HG02852 (cell line): ENCODE results near the gene PDE9A.

Experiments used
- ATAC-seq: cut with Tn5 transposase; IDR thresholded peaks from one replicate; pipeline ENCODE4 v1.9.1; 2021; ENCODE audit warnings: mild to moderate bottlenecking, moderate library complexity; ENCODE audit not compliant: unreplicated experiment

Gene PDE9A

GRCh38 chr21:42753804-42754203 is 100.4 kb downstream of the PDE9A start:
- ATAC-seq = no peak

- no peak for ATAC-seq
Observed at GRCh38 chr21:42754270-42754933, 101.0 kb downstream of the PDE9A start.

DNA sequence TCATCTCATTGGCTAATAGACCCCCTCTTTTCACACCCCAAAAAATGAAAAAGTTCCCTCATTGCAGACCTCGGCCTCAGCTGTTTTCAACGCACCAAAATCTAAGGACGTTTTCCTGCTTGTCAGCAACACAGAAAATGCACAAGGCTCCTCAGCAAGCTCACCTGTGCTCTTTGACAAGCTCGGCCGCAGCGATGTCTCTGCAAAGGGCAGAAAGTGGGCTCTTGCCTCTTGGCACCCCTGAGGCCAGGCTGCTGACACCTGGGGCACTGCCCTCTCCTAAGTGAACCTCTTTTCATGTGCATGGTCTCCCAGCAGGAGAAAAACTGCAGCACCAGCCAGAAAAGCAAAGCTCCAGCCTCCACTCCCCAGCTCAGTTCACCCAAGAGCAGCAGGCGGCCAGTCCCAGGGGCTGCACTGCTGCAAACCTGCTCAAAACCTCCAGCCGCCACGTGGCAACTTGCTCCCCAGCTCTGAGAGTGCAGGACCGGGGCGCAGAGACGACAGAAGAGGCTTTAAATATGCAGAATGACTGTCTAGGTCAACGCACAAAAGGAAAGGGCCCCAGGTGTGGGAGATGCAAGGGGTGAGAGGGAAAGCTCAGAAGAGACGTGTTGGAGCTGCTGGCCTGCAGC is 101.7 kb downstream of the PDE9A start:
- no peak for ATAC-seq

DNA sequence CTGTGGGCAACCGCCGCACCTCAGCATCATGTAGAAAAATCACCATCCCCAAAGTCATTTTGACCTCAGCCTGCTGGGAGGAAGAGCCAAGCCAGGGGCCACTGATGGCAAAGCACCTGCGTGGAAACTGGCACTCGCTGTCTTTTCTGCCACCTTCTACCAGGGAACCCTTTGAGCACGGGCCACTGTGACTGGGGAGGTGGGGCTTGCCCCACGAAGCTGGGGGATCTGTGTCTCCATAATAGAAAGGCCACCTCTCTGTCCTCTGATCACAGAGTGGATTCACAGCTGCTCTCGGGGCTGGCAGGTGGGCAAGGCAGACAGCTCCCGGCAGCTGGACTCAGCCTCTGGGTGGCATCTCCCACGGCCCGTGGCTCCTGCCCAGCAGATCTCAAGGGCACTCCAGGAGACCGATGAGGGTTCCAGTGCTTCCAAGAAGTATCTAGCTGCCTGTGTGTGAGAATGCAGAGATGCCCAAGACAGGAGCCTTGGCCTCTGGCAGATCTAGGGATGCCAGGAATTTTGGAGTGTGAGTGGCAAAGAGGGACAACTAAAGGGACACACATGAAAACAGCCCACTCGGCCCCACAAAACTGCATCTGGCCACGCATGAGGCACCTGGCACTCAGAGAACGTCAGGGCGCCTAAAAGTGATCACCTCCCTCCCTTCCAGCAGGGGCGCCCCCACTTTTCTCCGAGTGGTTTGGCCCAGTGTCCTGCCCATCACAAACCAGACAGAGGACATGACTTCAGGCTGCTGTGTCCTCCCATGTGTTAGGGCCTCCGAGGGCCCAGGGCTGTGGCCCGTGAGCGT is 102.6 kb downstream of the PDE9A start:
- no peak for ATAC-seq

DNA sequence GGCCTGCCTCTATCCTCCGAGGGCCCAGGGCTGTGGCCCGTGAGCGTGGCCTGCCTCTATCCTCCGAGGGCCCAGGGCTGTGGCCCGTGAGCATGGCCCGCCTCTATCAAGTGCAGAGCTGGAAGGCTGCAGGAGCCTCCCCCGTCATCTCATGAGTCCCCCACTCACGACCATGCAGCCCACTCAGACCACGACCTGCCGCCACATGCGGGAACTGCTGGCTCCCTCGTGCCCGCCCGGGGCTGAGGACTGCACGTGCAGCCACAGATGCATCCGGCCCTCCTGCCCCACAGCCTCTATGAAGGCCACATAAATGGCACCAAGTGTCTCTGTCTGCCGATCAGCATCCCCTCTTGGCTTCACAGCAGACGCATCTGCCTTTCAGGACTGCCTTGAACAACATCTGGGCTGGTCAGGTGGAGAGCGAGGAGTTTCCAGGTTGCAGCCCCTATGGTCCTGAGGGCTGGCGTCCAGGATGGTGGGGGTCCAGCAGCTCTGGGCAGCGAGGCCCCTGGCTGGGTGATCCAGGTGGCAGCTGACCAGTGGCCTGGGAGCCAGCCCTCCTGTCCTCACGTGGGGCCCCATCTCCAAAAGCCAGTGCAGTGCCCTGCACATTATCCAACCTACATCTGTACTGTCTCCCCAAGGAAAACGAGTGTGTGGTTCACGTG is 103.3 kb downstream of the PDE9A start:
- ATAC-seq = no peak

DNA sequence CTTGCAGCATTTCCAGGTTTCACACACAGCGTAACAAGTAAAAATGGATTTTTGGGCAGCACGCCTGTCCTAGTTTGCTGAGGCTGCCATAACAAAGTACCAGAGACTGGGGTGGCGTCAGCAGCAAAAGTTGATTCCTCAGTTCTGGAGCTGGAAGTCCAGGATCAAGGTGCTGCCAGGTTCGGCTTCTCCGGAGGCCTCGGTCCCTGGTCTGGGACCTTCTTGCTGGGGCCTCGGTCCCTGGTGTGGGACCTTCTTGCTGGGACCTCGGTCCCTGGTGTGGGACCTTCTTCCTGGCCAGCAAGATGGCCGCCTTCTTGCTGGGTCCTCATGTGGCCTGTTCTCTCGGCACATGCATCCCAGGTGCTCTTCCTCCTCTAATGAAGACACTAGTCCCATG is 104.0 kb downstream of the PDE9A start:
- ATAC-seq = no peak

GRCh38 chr21:42757826-42758655 is 104.6 kb downstream of the PDE9A start:
- ATAC-seq = no peak

- ATAC-seq = no peak
Observed at GRCh38 chr21:42758721-42759593, 105.5 kb downstream of the PDE9A start.

DNA sequence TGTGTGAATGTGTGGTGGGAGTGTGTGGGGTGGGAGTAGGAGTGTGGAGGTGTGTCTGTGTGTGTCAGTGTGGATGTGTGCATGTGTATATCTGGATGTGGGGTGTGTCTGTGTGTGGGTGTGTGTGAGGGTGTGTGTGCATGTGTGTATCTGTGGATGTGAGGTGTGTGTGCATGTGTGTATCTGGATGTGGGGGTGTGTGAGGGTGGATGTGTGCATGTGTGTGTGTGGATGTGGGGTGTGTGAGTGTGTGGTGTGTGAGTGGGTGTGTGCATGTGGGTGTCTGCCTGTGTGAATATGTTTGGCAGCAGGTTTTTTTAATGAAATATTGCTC is 106.1 kb downstream of the PDE9A start:
- ATAC-seq = no peak

- no peak for ATAC-seq
Observed at GRCh38 chr21:42760361-42760950, 107.0 kb downstream of the PDE9A start.

DNA sequence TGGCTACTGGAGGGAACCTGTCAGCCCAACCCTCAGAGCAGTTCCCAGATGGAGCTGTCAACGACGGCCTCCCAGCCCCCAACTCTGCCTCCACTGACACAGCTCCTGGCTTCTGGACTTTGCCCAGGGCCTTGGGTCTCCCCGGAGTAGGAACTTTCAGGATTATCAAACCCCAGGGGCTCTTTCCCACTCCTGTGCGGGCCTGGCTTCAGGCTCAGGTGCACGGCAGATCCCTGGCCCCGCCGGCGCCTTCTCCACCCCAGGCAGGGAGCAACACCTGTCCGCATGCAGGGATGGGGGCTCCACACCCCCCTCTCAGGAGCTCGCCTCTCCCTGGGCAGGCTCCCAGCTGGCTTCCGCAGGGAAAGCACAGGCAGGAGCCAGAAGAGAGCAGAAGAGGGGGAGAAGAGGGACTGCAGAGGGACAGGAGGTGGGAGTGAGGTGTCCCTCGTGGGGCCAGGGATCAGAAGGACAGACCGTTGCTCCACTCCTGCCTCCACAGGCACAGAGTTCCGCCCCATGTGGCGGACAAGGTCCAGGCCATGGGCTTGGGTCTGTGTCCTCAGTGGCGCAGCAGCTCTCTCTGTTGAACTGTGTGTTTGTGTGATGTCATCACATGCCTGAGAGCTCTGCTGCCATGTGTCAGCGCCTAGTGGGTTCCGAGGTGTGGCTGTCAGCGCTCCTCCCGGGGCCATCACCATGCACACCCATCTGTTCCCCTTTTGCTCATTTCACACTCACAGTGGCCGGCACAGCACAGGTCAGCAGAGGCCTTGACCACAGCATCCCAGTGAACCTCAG is 107.7 kb downstream of the PDE9A start:
- no peak for ATAC-seq

DNA sequence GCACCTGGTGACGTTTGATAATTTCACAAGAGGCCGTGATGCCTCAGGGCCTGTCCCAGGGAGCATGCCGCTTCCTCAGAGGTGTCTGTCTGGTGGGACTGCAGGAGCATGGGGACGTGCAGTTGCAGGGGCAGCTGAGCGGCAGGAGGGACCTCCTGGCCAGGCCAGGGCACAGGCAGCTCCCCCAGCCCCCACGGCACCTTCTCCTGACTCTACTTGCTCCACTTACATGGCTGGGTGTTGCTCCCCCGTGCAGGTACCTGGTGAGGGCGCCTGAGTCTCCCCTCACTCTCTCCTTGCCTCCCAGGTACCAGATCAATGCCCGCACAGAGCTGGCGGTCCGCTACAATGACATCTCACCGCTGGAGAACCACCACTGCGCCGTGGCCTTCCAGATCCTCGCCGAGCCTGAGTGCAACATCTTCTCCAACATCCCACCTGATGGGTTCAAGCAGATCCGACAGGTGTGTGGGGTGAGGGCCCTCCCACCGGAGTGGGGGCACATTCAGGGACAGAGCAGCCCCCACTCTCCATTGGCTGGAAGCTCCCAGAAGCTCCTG is 108.4 kb downstream of the PDE9A start:
- ATAC-seq = no peak

- no peak for ATAC-seq
Observed at GRCh38 chr21:42763581-42764442, 110.4 kb downstream of the PDE9A start.

GRCh38 chr21:42764443-42764760 is 111.0 kb downstream of the PDE9A start:
- no peak for ATAC-seq

GRCh38 chr21:42764883-42765282 is 111.5 kb downstream of the PDE9A start:
- no peak for ATAC-seq

DNA sequence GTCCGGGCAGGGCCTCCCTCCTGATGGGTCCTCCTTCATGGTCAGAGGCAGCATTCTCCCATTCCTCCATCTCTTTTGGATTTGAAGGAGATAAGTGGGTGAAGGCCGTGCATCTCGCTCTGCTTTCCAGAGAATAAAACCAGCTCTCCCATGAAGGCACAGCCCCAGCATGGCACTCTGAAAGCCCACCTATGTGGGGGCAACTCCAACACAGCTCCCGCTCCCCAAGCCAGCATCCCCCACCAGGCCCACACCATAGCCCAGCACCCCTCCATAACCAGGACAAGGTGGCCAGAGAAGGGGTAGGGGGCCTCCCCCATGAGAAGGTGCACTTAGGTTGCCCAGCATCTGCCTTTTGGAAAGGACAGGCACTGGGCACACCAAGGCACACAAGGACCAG is 112.2 kb downstream of the PDE9A start:
- ATAC-seq = no peak

DNA sequence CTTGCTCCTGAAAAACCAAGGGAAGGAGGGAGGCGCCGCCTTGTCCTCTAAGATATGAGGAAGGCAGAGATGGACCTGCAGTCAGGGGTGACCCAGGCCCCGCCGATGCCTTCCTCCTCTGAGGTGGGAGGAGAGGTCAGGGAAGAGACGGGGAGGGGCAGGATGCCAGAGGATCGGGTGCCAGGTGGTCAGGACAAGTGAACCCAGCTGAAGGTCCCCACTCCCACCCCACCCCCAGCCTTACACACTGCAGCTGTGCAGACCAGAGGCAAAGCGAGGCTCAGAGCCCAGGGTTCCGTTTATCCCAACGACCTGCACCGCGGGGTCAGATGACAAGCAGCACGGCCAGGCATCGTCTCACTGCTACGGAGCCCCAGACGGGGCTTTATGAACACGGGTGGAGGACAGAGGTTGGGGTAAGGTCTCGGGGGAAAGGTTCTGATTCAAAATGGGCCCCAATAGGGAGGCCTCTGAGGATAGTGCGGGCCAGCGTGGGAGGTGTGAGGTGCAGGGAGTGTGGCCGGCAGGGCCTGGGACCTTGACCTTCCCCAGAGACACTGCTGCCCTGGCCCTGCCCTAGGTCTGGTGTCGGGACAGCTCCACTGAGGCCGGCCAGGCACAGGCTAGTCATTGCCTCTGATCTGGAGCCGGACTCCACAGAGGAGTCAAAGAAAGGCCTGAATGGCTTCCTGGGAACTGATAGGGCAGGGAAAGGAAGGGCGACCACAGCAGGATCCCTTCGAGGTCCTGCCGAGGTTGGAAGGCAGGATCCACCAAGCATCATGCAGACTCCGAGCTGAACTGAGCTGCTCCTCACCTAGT is 113.5 kb downstream of the PDE9A start:
- no peak for ATAC-seq
